GM12892 (cell line): ENCODE results near the gene NFIB.

Experiments used
- POLR2A ChIP-seq: IDR thresholded peaks from 2 replicates; pipeline ENCODE4 v1.6.1; 2011; ENCODE audit warnings: low read depth, low read length, control low read depth
- POLR2AphosphoS5 ChIP-seq: IDR thresholded peaks from 2 replicates; pipeline ENCODE4 v1.6.1; 2011; ENCODE audit warnings: low read depth, low read length, control low read depth
- TAF1 ChIP-seq: IDR thresholded peaks from 2 replicates; pipeline ENCODE4 v1.6.1; 2011; ENCODE audit warnings: low read depth, mild to moderate bottlenecking, control low read depth, low read length, borderline replicate concordance

- TF ChIP-seq POLR2A (no peak), POLR2AphosphoS5 (no peak), TAF1 (no peak)
Observed at GRCh38 chr9:14051419-14051818, 262.5 kb downstream of the NFIB start.
